Fibroblast of lung (primary cell): ENCODE results near the gene RHOH.

Experiments
- CTCF ChIP-seq, 2 donors: IDR thresholded peaks in 1 of 2; conservative IDR thresholded peaks in 1 of 2; 1 replicate in 1 of 2; 2 replicates in 1 of 2; pipeline ENCODE4 v1.5.1; 2011 to 2012; ENCODE audit warnings: low read length in 2 of 2, control low read depth in 1 of 2, inconsistent platforms in 1 of 2, low read depth in 1 of 2, mild to moderate bottlenecking in 1 of 2
- EZH2 ChIP-seq: IDR thresholded peaks from 2 replicates; pipeline ENCODE4 v1.5.1; 2012; ENCODE audit warnings: low read length, control low read depth, mild to moderate bottlenecking; ENCODE audit errors: missing control alignments

- TF ChIP-seq EZH2 (no peak), CTCF (conservative IDR thresholded peaks at IDR 0.05 in 1 of 2, IDR thresholded peaks at IDR 0.05 in 1 of 2; ENCODE audit: low read depth in 1 of 2, low read length in 2 of 2) (no peak)
Measured at GRCh38 chr4:40150932-40151331, 45.9 kb upstream of the RHOH start.
